Astrocyte (in vitro differentiated cells and primary cell): Measurements from ENCODE around the gene ASPN. TPM values are rescaled to one million over a fixed set of nuclear protein-coding genes. Genes with fewer than 3 reads are reported as not detected.

ENCODE experiments used
- DNase-seq: peaks from one replicate; pipeline ENCODE4 v3.0.0-alpha.2; 2010; ENCODE audit warnings: low read depth
- FAIRE-seq: peaks from 2 replicates; lab custom pipeline; 2011; peaks lifted over from hg19 to GRCh38; lab: Jason Lieb, UNC
- H2AFZ ChIP-seq: 2 replicates; pipeline ENCODE4 v1.6.0; 2012; ENCODE audit warnings: low read depth, low read length, inconsistent platforms
- H3K27ac ChIP-seq: 2 replicates; pipeline ENCODE4 v1.5.1; 2011; ENCODE audit warnings: low read depth, low read length, inconsistent platforms
- H3K27me3 ChIP-seq: 2 replicates; pipeline ENCODE4 v1.6.0; 2011; ENCODE audit warnings: low read length, inconsistent platforms; ENCODE audit not compliant: insufficient read depth
- H3K36me3 ChIP-seq: 2 replicates; pipeline ENCODE4 v1.5.1; 2011; ENCODE audit warnings: low read length, inconsistent platforms; ENCODE audit not compliant: insufficient read depth
- H3K4me1 ChIP-seq: 2 replicates; pipeline ENCODE4 v1.5.1; 2011; ENCODE audit warnings: low read length, inconsistent platforms; ENCODE audit not compliant: insufficient read depth
- H3K4me2 ChIP-seq: 2 replicates; pipeline ENCODE4 v1.6.0; 2012; ENCODE audit warnings: low read length, inconsistent platforms
- H3K4me3 ChIP-seq: 2 replicates; pipeline ENCODE4 v1.5.1; 2011; ENCODE audit warnings: low read depth, mild to moderate bottlenecking, low read length, inconsistent platforms; ENCODE audit not compliant: insufficient read depth
- H3K79me2 ChIP-seq: 2 replicates; pipeline ENCODE4 v1.6.0; 2012; ENCODE audit warnings: mild to moderate bottlenecking, low read length, inconsistent platforms; ENCODE audit not compliant: insufficient read depth
- H3K9ac ChIP-seq: 2 replicates; pipeline ENCODE4 v1.6.0; 2012; ENCODE audit warnings: mild to moderate bottlenecking, low read length, inconsistent platforms
- H3K9me3 ChIP-seq: 2 replicates; pipeline ENCODE4 v1.5.1; 2012; ENCODE audit warnings: low read depth, mild to moderate bottlenecking, low read length, inconsistent platforms; ENCODE audit not compliant: insufficient read depth
- H4K20me1 ChIP-seq: 2 replicates; pipeline ENCODE4 v1.6.0; 2012; ENCODE audit warnings: low read length, inconsistent platforms; ENCODE audit not compliant: insufficient read depth
- H3K27ac Mint-ChIP-seq: one replicate; pipeline ENCODE4 v1.8.0; 2021; ENCODE audit warnings: mild to moderate bottlenecking, mixed read lengths; ENCODE audit not compliant: unreplicated experiment
- H3K27me3 Mint-ChIP-seq: one replicate; pipeline ENCODE4 v1.8.0; 2021; ENCODE audit warnings: low read depth, mixed read lengths; ENCODE audit not compliant: unreplicated experiment
- H3K36me3 Mint-ChIP-seq: one replicate; pipeline ENCODE4 v1.8.0; 2021; ENCODE audit warnings: low read depth, mixed read lengths; ENCODE audit not compliant: unreplicated experiment
- H3K4me1 Mint-ChIP-seq: one replicate; pipeline ENCODE4 v1.8.0; 2021; ENCODE audit warnings: low read depth, mixed read lengths; ENCODE audit not compliant: unreplicated experiment
- H3K4me3 Mint-ChIP-seq: one replicate; pipeline ENCODE4 v1.8.0; 2021; ENCODE audit warnings: mild to moderate bottlenecking, moderate library complexity, mixed read lengths; ENCODE audit not compliant: unreplicated experiment
- H3K9me3 Mint-ChIP-seq: one replicate; pipeline ENCODE4 v1.8.0; 2021; ENCODE audit warnings: mild to moderate bottlenecking, mixed read lengths; ENCODE audit not compliant: unreplicated experiment
- CTCF ChIP-seq: IDR thresholded peaks from 2 replicates; pipeline ENCODE4 v1.5.1; 2011; ENCODE audit warnings: low read depth, mild to moderate bottlenecking, inconsistent platforms, low read length, moderate library complexity; ENCODE audit not compliant: insufficient read depth
- EZH2 ChIP-seq: IDR thresholded peaks from 2 replicates; pipeline ENCODE4 v1.6.1; 2012; ENCODE audit warnings: mild to moderate bottlenecking, low read length, inconsistent platforms; ENCODE audit not compliant: insufficient read depth
- total RNA-seq: library from RNA; stranded (reverse); gene quantifications from 2 replicates; pipeline ENCODE4 v1.2.1, GENCODE V29; 2021

The ASPN gene
- total RNA-seq, 1 donor from 2014 or later: not detected

GRCh38 chr9:92408747-92409478 lies 73.4 kb downstream of the ASPN start:
- FAIRE-seq: no peak
- no peak overlapping the region for H3K9ac ChIP-seq
- no peaks in the 10 kb centered on the region for H3K36me3 ChIP-seq
- no peaks in the 10 kb centered on the region for H3K79me2 ChIP-seq
- no peaks in the 10 kb centered on the region for H3K36me3 Mint-ChIP-seq
- H3K27ac Mint-ChIP-seq: no peak overlapping the region
- H3K4me1 Mint-ChIP-seq: peaks cover 7% of the 10 kb centered on the region
- TF ChIP-seq CTCF: no peak
- no peak for TF ChIP-seq EZH2
- no peaks in the 10 kb centered on the region for H4K20me1 ChIP-seq
- no peak overlapping the region for H3K4me3 ChIP-seq
- no peak overlapping the region for H3K4me2 ChIP-seq
- no peaks in the 10 kb centered on the region for H3K9me3 Mint-ChIP-seq
- no peaks in the 10 kb centered on the region for H3K9me3 ChIP-seq
- no peak overlapping the region for H3K4me3 Mint-ChIP-seq
- no peak for DNase-seq
- H3K27me3 Mint-ChIP-seq: no peaks in the 10 kb centered on the region
- no peak overlapping the region for H3K27ac ChIP-seq
- H2AFZ ChIP-seq: no peak overlapping the region
- peaks cover 4% of the 10 kb centered on the region for H3K4me1 ChIP-seq
- H3K27me3 ChIP-seq: no peaks in the 10 kb centered on the region

- FAIRE-seq: no peak
Observed at GRCh38 chr9:92407818-92408217, 74.5 kb downstream of the ASPN start.

More at GRCh38 chr9:92407818-92408217, 74.5 kb downstream of the ASPN start:
- Mint-ChIP-seq H3K27me3 (no peaks in the 10 kb centered on the region), H3K4me3 (no peak overlapping the region), H3K4me1 (peaks cover 7% of the 10 kb centered on the region), H3K36me3 (no peaks in the 10 kb centered on the region), H3K9me3 (no peaks in the 10 kb centered on the region), H3K27ac (no peak overlapping the region)
- H3K9me3 ChIP-seq: no peaks in the 10 kb centered on the region
- H2AFZ ChIP-seq: no peak overlapping the region
- H3K4me2 ChIP-seq: no peak overlapping the region
- H3K79me2 ChIP-seq: no peaks in the 10 kb centered on the region
- no peaks in the 10 kb centered on the region for H3K27me3 ChIP-seq
- no peak overlapping the region for H3K27ac ChIP-seq
- no peak for DNase-seq
- peaks cover 4% of the 10 kb centered on the region for H3K4me1 ChIP-seq
- TF ChIP-seq CTCF: no peak
- TF ChIP-seq EZH2: no peak
- H3K4me3 ChIP-seq: no peak overlapping the region
- H3K9ac ChIP-seq: no peak overlapping the region
- H3K36me3 ChIP-seq: no peaks in the 10 kb centered on the region
- H4K20me1 ChIP-seq: no peaks in the 10 kb centered on the region
